Vagina (tissue), 2 donors: ENCODE results near the gene C1orf232. TPM values are rescaled to one million over a fixed set of nuclear protein-coding genes. Genes with fewer than 3 reads are reported as not detected.

ENCODE experiments used
- DNase-seq, 2 donors: peaks; one replicate each; pipeline ENCODE4 v3.0.0-alpha.2; 2017; ENCODE audit errors: extremely low spot score in 2 of 2
- H3K27ac ChIP-seq: fragments of 200-600 bp; sonication (generic); one replicate; pipeline ENCODE4 v1.5.1; 2019
- H3K27me3 ChIP-seq: fragments of 200-600 bp; sonication (generic); one replicate; pipeline ENCODE4 v1.5.1; 2019
- H3K36me3 ChIP-seq, 2 donors: fragments of 200-600 bp; sonication (generic); one replicate each; pipeline ENCODE4 v1.5.1; 2017 to 2019
- H3K4me1 ChIP-seq: fragments of 200-600 bp; sonication (generic); one replicate; pipeline ENCODE4 v1.5.1; 2019
- H3K4me3 ChIP-seq, 2 donors: fragments of 200-600 bp; sonication (generic); 1 replicate in 1 of 2; 2 replicates in 1 of 2; pipeline ENCODE4 v1.5.1; 2016 to 2019
- H3K9me3 ChIP-seq: fragments of 200-600 bp; sonication (generic); one replicate; pipeline ENCODE4 v1.5.1; 2019
- CTCF ChIP-seq, 3 experiments: fragments of 450-650 bp in 2 of 3; fragments of 200-600 bp in 1 of 3; sonication (generic) in 1 of 3; IDR thresholded peaks; one replicate each; pipeline ENCODE4 v1.5.1; 2017 to 2019; ENCODE audit warnings: antibody characterized with exemption in 3 of 3, mild to moderate bottlenecking in 2 of 3, moderate library complexity in 2 of 3
- POLR2A ChIP-seq, 2 donors: fragments of 450-650 bp; IDR thresholded peaks; one replicate each; pipeline ENCODE4 v1.6.1; 2017; ENCODE audit warnings: antibody characterized with exemption in 2 of 2, mild to moderate bottlenecking in 2 of 2, moderate library complexity in 2 of 2
- POLR2AphosphoS5 ChIP-seq, 2 donors: sonication (generic); formaldehyde crosslinking; IDR thresholded peaks; one replicate each; pipeline ENCODE4 v1.9.0; 2017; ENCODE audit warnings: antibody characterized with exemption in 2 of 2, mild to moderate bottlenecking in 2 of 2, low read depth in 1 of 2; ENCODE audit not compliant: insufficient read depth in 1 of 2
- intact Hi-C: fragments of 100-400 bp; cut with DNase I; formaldehyde crosslinking; loops from one replicate; pipeline ENCODE4 v1.15.1; 2023
- total RNA-seq: library from RNA; depleted of rRNA; stranded (reverse); fragments of >200 nt; gene quantifications from one replicate; pipeline ENCODE4 v1.2.3, GENCODE V29; 2016

Gene C1orf232
- total RNA-seq, 1 donor from 2014 or later: not detected

GRCh38 chr1:26187882-26188281 lies 19.1 kb upstream of the C1orf232 start:
- Histone ChIP-seq H3K27me3 (no peaks in the 10 kb centered on the region), H3K4me1 (no peaks in the 10 kb centered on the region), H3K4me3 (no peak overlapping the region), H3K9me3 (no peaks in the 10 kb centered on the region), H3K27ac (no peak overlapping the region), H3K36me3 (no peaks in the 10 kb centered on the region)
- no peak for DNase-seq
- intact Hi-C loops: no loop called here
- TF ChIP-seq CTCF (IDR thresholded peaks at IDR 0.05) (no peak), POLR2AphosphoS5 (IDR thresholded peaks at IDR 0.05; ENCODE audit: insufficient read depth in 1 of 2, low read depth in 1 of 2) (no peak), POLR2A (IDR thresholded peaks at IDR 0.05) (no peak)

- no peak for DNase-seq
- Histone ChIP-seq H3K27me3 (no peaks in the 10 kb centered on the region), H3K4me1 (peaks cover 6% of the 10 kb centered on the region), H3K27ac (no peak overlapping the region), H3K4me3 (no peak overlapping the region), H3K36me3 (no peaks in the 10 kb centered on the region), H3K9me3 (no peaks in the 10 kb centered on the region)
- intact Hi-C loops: no loop called here
- TF ChIP-seq POLR2AphosphoS5 (IDR thresholded peaks at IDR 0.05; ENCODE audit: insufficient read depth in 1 of 2, low read depth in 1 of 2) (no peak), CTCF (IDR thresholded peaks at IDR 0.05) (no peak), POLR2A (IDR thresholded peaks at IDR 0.05) (no peak)
Measured at GRCh38 chr1:26184883-26185282, 16.1 kb upstream of the C1orf232 start.

- peaks cover 6% of the 10 kb centered on the region for H3K4me1 ChIP-seq
- DNase-seq: no peak
- TF ChIP-seq POLR2A (IDR thresholded peaks at IDR 0.05): no peak
- TF ChIP-seq POLR2AphosphoS5 (IDR thresholded peaks at IDR 0.05; ENCODE audit: insufficient read depth in 1 of 2, low read depth in 1 of 2): no peak
- no peak for TF ChIP-seq CTCF (IDR thresholded peaks at IDR 0.05)
- no peaks in the 10 kb centered on the region for H3K36me3 ChIP-seq
- H3K9me3 ChIP-seq: no peaks in the 10 kb centered on the region
- H3K4me3 ChIP-seq: no peak overlapping the region
- no peak overlapping the region for H3K27ac ChIP-seq
- intact Hi-C loops: no loop called here
- no peaks in the 10 kb centered on the region for H3K27me3 ChIP-seq
Measured at GRCh38 chr1:26184086-26184485, 15.3 kb upstream of the C1orf232 start.

- intact Hi-C loops: no loop called here
- Histone ChIP-seq H3K36me3 (no peaks in the 10 kb centered on the region), H3K4me1 (peaks cover 12% of the 10 kb centered on the region)
Measured at GRCh38 chr1:26182383-26182696, 13.6 kb upstream of the C1orf232 start.

More at GRCh38 chr1:26182383-26182696, 13.6 kb upstream of the C1orf232 start:
- H3K4me3 ChIP-seq: no peak overlapping the region
- peak overlapping the region; percentile 18 for H3K27ac ChIP-seq
- no peaks in the 10 kb centered on the region for H3K9me3 ChIP-seq
- no peaks in the 10 kb centered on the region for H3K27me3 ChIP-seq
- no peak for DNase-seq
- TF ChIP-seq CTCF (IDR thresholded peaks at IDR 0.05) (no peak), POLR2A (IDR thresholded peaks at IDR 0.05) (no peak), POLR2AphosphoS5 (IDR thresholded peaks at IDR 0.05; ENCODE audit: insufficient read depth in 1 of 2, low read depth in 1 of 2) (no peak)
